SK-N-SH (cell line): Measurements from ENCODE around the gene GNS. TPM values are rescaled to one million over a fixed set of nuclear protein-coding genes. Genes with fewer than 3 reads are reported as not detected.
A peak's percentile ranks its signal among the peaks of the same experiment; 100 is the strongest.

Experiments used
- CTCF ChIA-PET: fragments of 300-600, 350-600 bp; formaldehyde crosslinking; extraction: SDS; loops from one replicate; lab custom pipeline; 2021; lab: Yijun Ruan, JAX
- POLR2A ChIA-PET: fragments of 350-600 bp; sonication (Branson Sonifier 250); formaldehyde crosslinking; extraction: SDS; loops from one replicate; lab custom pipeline; 2020; ENCODE audit warnings: antibody characterized with exemption, inconsistent platforms; lab: Yijun Ruan, JAX
- DNase-seq: peaks from one replicate; pipeline ENCODE4 v3.0.0; 2012
- H2AFZ ChIP-seq: fragments of 200-600 bp; sonication (generic); 2 replicates; pipeline ENCODE4 v1.8.1; 2016; ENCODE audit warnings: antibody characterized with exemption, mild to moderate bottlenecking, low read depth
- H3F3A ChIP-seq: fragments of 200-600 bp; sonication (generic); replicated peaks from 2 replicates; pipeline ENCODE3; 2016; ENCODE audit warnings: antibody characterized with exemption, mild to moderate bottlenecking; ENCODE audit not compliant: insufficient read depth
- H3K27ac ChIP-seq, 2 experiments: fragments of 200-500 bp in 1 of 2; fragments of 200-600 bp in 1 of 2; sonication (Bioruptor generic) in 1 of 2; sonication (generic), shearing (Covaris generic) in 1 of 2; 2 replicates each; pipeline versions ENCODE4 v1.5.1 to v1.6.1; 2014 to 2016; ENCODE audit warnings: low read depth in 2 of 2, inconsistent platforms in 1 of 2, low read length in 1 of 2, mild to moderate bottlenecking in 1 of 2, mixed read lengths in 1 of 2
- H3K27me3 ChIP-seq: fragments of 200-600 bp; sonication (generic), shearing (Covaris generic); 2 replicates; pipeline ENCODE4 v1.6.1; 2016; ENCODE audit warnings: mixed run types; ENCODE audit not compliant: insufficient read depth
- H3K36me3 ChIP-seq, 2 experiments: fragments of 200-500 bp in 1 of 2; fragments of 200-600 bp in 1 of 2; sonication (Bioruptor generic) in 1 of 2; sonication (generic) in 1 of 2; replicated peaks in 1 of 2; 2 replicates each; pipeline versions ENCODE3 to v1.5.1; 2014 to 2016; ENCODE audit warnings: low read length in 1 of 2, mild to moderate bottlenecking in 1 of 2; ENCODE audit not compliant: insufficient read depth in 2 of 2, control insufficient read depth in 1 of 2
- H3K4me1 ChIP-seq, 2 experiments: fragments of 200-500 bp in 1 of 2; fragments of 200-600 bp in 1 of 2; sonication (Bioruptor generic) in 1 of 2; sonication (generic), shearing (Covaris generic) in 1 of 2; 2 replicates each; pipeline versions ENCODE4 v1.5.1 to v1.6.1; 2014 to 2016; ENCODE audit warnings: low read depth in 1 of 2, low read length in 1 of 2, mixed run types in 1 of 2; ENCODE audit not compliant: insufficient read depth in 2 of 2, control insufficient read depth in 1 of 2
- H3K4me2 ChIP-seq: fragments of 200-600 bp; sonication (generic), shearing (Covaris generic); 2 replicates; pipeline ENCODE4 v1.6.1; 2017; ENCODE audit warnings: mixed run types
- H3K4me3 ChIP-seq, 2 experiments: fragments of 200-500 bp in 1 of 2; fragments of 200-600 bp in 1 of 2; sonication (Bioruptor generic) in 1 of 2; sonication (generic), shearing (Covaris generic) in 1 of 2; 2 replicates each; pipeline versions ENCODE4 v1.5.1 to v1.8.1; 2014 to 2016; ENCODE audit warnings: low read depth in 2 of 2, inconsistent platforms in 1 of 2, low read length in 1 of 2, mild to moderate bottlenecking in 1 of 2, mixed read lengths in 1 of 2, moderate library complexity in 1 of 2
- H3K79me2 ChIP-seq: fragments of 200-600 bp; sonication (generic); 2 replicates; pipeline ENCODE4 v1.8.1; 2017; ENCODE audit warnings: mild to moderate bottlenecking; ENCODE audit not compliant: insufficient read depth
- H3K9ac ChIP-seq: fragments of 200-600 bp; sonication (generic); 2 replicates; pipeline ENCODE4 v1.6.1; 2017; ENCODE audit warnings: mixed run types
- H3K9me2 ChIP-seq: fragments of 200-600 bp; sonication (generic); 2 replicates; pipeline ENCODE4 v1.6.1; 2017; ENCODE audit warnings: mixed run types
- H3K9me3 ChIP-seq: fragments of 200-600 bp; sonication (generic); 2 replicates; pipeline ENCODE4 v1.6.1; 2017; ENCODE audit warnings: mixed run types, mild to moderate bottlenecking, moderate library complexity
- H4K20me1 ChIP-seq: fragments of 200-600 bp; sonication (generic); 2 replicates; pipeline ENCODE4 v1.6.1; 2017; ENCODE audit warnings: mild to moderate bottlenecking, mixed run types; ENCODE audit not compliant: insufficient read depth
- CHD2 ChIP-seq: fragments of 150-350 bp; IDR thresholded peaks from 2 replicates; pipeline ENCODE4 v1.6.1; 2018; ENCODE audit warnings: low read length; ENCODE audit not compliant: partially characterized antibody
- EP300 ChIP-seq, 2 experiments: IDR thresholded peaks; 2 replicates each; pipeline versions ENCODE4 v1.4.0 to v1.6.1; 2012; ENCODE audit warnings: borderline replicate concordance in 1 of 2, low read depth in 1 of 2, low read length in 1 of 2
- FOSL2 ChIP-seq: IDR thresholded peaks from 2 replicates; pipeline ENCODE4 v1.4.0; 2012; ENCODE audit warnings: low read depth, mild to moderate bottlenecking, moderate library complexity, borderline replicate concordance
- GABPA ChIP-seq: IDR thresholded peaks from 2 replicates; pipeline ENCODE4 v1.4.0; 2012; ENCODE audit warnings: low read depth, mild to moderate bottlenecking
- JUND ChIP-seq: IDR thresholded peaks from 2 replicates; pipeline ENCODE4 v1.4.0; 2012
- MEF2A ChIP-seq: IDR thresholded peaks from 2 replicates; pipeline ENCODE4 v1.4.0; 2012; ENCODE audit warnings: low read depth, borderline replicate concordance
- PBX3 ChIP-seq: IDR thresholded peaks from 2 replicates; pipeline ENCODE4; 2012
- POLR2AphosphoS5 ChIP-seq: IDR thresholded peaks from 2 replicates; pipeline ENCODE4 v1.6.1; 2012; ENCODE audit warnings: low read depth, low read length
- RAD21 ChIP-seq: IDR thresholded peaks from 2 replicates; pipeline ENCODE4 v1.6.1; 2012; ENCODE audit warnings: mild to moderate bottlenecking, low read length
- RXRA ChIP-seq: IDR thresholded peaks from 2 replicates; pipeline ENCODE4 v1.4.0; 2012; ENCODE audit warnings: low read depth, mild to moderate bottlenecking, borderline replicate concordance
- SIN3A ChIP-seq: IDR thresholded peaks from 2 replicates; pipeline ENCODE4 v1.6.1; 2012; ENCODE audit warnings: low read depth, mild to moderate bottlenecking, low read length, moderate library complexity, borderline replicate concordance
- TCF12 ChIP-seq: IDR thresholded peaks from 2 replicates; pipeline ENCODE4 v1.4.0; 2012
- TEAD4 ChIP-seq: IDR thresholded peaks from 2 replicates; pipeline ENCODE4 v1.4.0; 2012; ENCODE audit warnings: mild to moderate bottlenecking, borderline replicate concordance; ENCODE audit not compliant: insufficient read depth
- USF1 ChIP-seq: IDR thresholded peaks from 2 replicates; pipeline ENCODE4 v1.4.0; 2012; ENCODE audit warnings: low read depth, borderline replicate concordance
- USF2 ChIP-seq: fragments of 150-350 bp; IDR thresholded peaks from 2 replicates; pipeline ENCODE4 v1.6.1; 2017; ENCODE audit warnings: antibody characterized with exemption, low read length, low read depth, borderline replicate concordance
- WGBS: methylation state at CpG from one replicate; pipeline ENCODE4 v1.1.6; 2017; ENCODE audit warnings: low lambda C conversion rate; 5-methylcytosine and 5-hydroxymethylcytosine counted together
- polyA plus RNA-seq, 3 experiments: library from polyadenylated mRNA; depleted of rRNA; stranded (reverse); fragments of >200 nt; gene quantifications; 2 replicates each; pipeline ENCODE4 v1.2.3, GENCODE V29; 2012
- TF ChIP-seq, protein P1 (sequence below): IDR thresholded peaks from 2 replicates; pipeline ENCODE4 v1.4.0; 2012; ENCODE audit warnings: low read depth, borderline replicate concordance
- TF ChIP-seq, protein P2 (sequence below): fragments of 200-600 bp; sonication (generic); IDR thresholded peaks from 2 replicates; pipeline ENCODE4 v1.6.1; 2017; ENCODE audit warnings: antibody characterized with exemption, mild to moderate bottlenecking, moderate library complexity

Gene GNS
- polyA plus RNA-seq, 1 of the 3 experiments (the other 2 are of a cell fraction) = 74.8 TPM

DNA sequence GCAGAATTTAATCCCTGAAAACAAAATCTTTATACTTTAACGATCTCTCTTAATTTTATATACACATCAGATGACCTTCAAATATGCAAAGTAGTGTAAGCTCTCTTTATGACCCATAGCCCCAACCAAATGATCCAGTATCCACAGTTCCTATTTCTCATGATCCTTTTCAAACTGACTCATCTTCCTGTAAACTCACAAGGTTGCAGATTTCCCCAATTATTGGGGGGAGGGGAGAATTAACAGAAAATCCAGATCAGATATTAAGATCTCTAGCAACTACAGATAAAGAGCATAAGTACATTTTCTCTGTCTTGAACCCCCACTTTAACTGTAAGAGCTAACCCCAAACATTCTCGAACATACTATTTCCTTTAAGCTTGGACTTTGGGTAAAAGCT lies 12.5 kb downstream of the GNS start:
- peak overlapping the region; percentile 12 to 52; a peak in 2 of 4 replicates for H3K27ac ChIP-seq
- 91% methylated on average over 2 of the region's 2 CpGs for WGBS
- ChIA-PET POLR2A (no interaction called here), CTCF (no interaction called here)
- no peak for DNase-seq
- TF ChIP-seq, protein P1, sequence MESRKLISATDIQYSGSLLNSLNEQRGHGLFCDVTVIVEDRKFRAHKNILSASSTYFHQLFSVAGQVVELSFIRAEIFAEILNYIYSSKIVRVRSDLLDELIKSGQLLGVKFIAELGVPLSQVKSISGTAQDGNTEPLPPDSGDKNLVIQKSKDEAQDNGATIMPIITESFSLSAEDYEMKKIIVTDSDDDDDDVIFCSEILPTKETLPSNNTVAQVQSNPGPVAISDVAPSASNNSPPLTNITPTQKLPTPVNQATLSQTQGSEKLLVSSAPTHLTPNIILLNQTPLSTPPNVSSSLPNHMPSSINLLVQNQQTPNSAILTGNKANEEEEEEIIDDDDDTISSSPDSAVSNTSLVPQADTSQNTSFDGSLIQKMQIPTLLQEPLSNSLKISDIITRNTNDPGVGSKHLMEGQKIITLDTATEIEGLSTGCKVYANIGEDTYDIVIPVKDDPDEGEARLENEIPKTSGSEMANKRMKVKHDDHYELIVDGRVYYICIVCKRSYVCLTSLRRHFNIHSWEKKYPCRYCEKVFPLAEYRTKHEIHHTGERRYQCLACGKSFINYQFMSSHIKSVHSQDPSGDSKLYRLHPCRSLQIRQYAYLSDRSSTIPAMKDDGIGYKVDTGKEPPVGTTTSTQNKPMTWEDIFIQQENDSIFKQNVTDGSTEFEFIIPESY = no peak
- TF ChIP-seq USF2 (no peak), GABPA (no peak), MEF2A (no peak), RAD21 (no peak), USF1 (no peak), POLR2AphosphoS5 (no peak; the same call in 1 of the 2 replicates), PBX3 (0 out of 2 replicates have a peak, but pooled peaks have one; percentile 23), CHD2 (no peak), RXRA (peak; percentile 14; the same call in 1 of the 2 replicates), FOSL2 (peak; percentile 66), EP300 (IDR thresholded peaks at IDR 0.05; ENCODE audit: borderline replicate concordance in 1 of 2, low read depth in 1 of 2, low read length in 1 of 2) (no peak; a peak in 1 of 4 replicates), JUND (peak; percentile 63), SIN3A (no peak), TCF12 (peak; percentile 44), TEAD4 (no peak)
- TF ChIP-seq, protein P2, sequence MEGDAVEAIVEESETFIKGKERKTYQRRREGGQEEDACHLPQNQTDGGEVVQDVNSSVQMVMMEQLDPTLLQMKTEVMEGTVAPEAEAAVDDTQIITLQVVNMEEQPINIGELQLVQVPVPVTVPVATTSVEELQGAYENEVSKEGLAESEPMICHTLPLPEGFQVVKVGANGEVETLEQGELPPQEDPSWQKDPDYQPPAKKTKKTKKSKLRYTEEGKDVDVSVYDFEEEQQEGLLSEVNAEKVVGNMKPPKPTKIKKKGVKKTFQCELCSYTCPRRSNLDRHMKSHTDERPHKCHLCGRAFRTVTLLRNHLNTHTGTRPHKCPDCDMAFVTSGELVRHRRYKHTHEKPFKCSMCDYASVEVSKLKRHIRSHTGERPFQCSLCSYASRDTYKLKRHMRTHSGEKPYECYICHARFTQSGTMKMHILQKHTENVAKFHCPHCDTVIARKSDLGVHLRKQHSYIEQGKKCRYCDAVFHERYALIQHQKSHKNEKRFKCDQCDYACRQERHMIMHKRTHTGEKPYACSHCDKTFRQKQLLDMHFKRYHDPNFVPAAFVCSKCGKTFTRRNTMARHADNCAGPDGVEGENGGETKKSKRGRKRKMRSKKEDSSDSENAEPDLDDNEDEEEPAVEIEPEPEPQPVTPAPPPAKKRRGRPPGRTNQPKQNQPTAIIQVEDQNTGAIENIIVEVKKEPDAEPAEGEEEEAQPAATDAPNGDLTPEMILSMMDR = no peak
- peaks cover 36 to 49% of the 10 kb centered on the region in 2 experiments for H3K36me3 ChIP-seq
- H3K4me1 ChIP-seq = peaks cover 0 to 11% of the 10 kb centered on the region in 2 experiments; a peak in 1 of 4 replicates
- no peak overlapping the region for H3K4me3 ChIP-seq
- no peaks in the 10 kb centered on the region for H3K9me2 ChIP-seq
- 0 out of 2 replicates have a peak, but pooled peaks cover 5% of the 10 kb centered on the region for H3K79me2 ChIP-seq
- no peak overlapping the region for H3K4me2 ChIP-seq
- no peak overlapping the region for H3K9ac ChIP-seq
- no peaks in the 10 kb centered on the region for H3K9me3 ChIP-seq
- no peaks in the 10 kb centered on the region for H4K20me1 ChIP-seq
- peaks cover 24% of the 10 kb centered on the region for H3F3A ChIP-seq
- no peak overlapping the region for H2AFZ ChIP-seq
- H3K27me3 ChIP-seq = no peaks in the 10 kb centered on the region
